Glutamatergic neuron (in vitro differentiated cells): ENCODE measurements around the gene DNLZ. TPM values are rescaled to one million over a fixed set of nuclear protein-coding genes. Genes with fewer than 3 reads are reported as not detected.
"Not testable (repeated sequence)": the region's sequence is repeated elsewhere in the genome, so short reads cannot be mapped to it uniquely, and the experiment has no call there.

Source experiments
- DNase-seq: peaks from one replicate; pipeline ENCODE4 v3.0.0; 2022
- H3K27ac Mint-ChIP-seq: one replicate; pipeline ENCODE4 v1.8.0; 2020; ENCODE audit warnings: mild to moderate bottlenecking, mixed read lengths, inconsistent platforms; ENCODE audit not compliant: unreplicated experiment
- H3K27me3 Mint-ChIP-seq: one replicate; pipeline ENCODE4 v1.8.0; 2020; ENCODE audit warnings: mild to moderate bottlenecking, moderate library complexity, mixed read lengths, inconsistent platforms; ENCODE audit not compliant: unreplicated experiment
- H3K36me3 Mint-ChIP-seq: one replicate; pipeline ENCODE4 v1.8.0; 2020; ENCODE audit warnings: mild to moderate bottlenecking, mixed read lengths, inconsistent platforms; ENCODE audit not compliant: unreplicated experiment
- H3K4me1 Mint-ChIP-seq: one replicate; pipeline ENCODE4 v1.8.0; 2020; ENCODE audit warnings: mild to moderate bottlenecking, low read depth, mixed read lengths, inconsistent platforms; ENCODE audit not compliant: unreplicated experiment
- H3K4me3 Mint-ChIP-seq: one replicate; pipeline ENCODE4 v1.8.0; 2020; ENCODE audit warnings: mild to moderate bottlenecking, mixed read lengths, inconsistent platforms; ENCODE audit not compliant: unreplicated experiment
- H3K9me3 Mint-ChIP-seq: one replicate; pipeline ENCODE4 v1.8.0; 2020; ENCODE audit warnings: mild to moderate bottlenecking, moderate library complexity, mixed read lengths, inconsistent platforms; ENCODE audit not compliant: unreplicated experiment
- total RNA-seq: library from RNA; stranded (reverse); fragmentation: NEBNext Ultra II Directional; extraction: Animal tissue kit (Norgen Biotek cat#: 25700); gene quantifications from one replicate; pipeline ENCODE4 v1.2.1, GENCODE V29; 2021; ENCODE audit not compliant: unreplicated experiment
- TF ChIP-seq, protein P1 (sequence below): fragments of 200-600 bp; sonication (generic); IDR thresholded peaks from one replicate; pipeline ENCODE4 v1.5.0; 2021; ENCODE audit not compliant: partially characterized antibody, unreplicated experiment

DNLZ gene
- total RNA-seq, 1 donor from 2014 or later, result 16.5 TPM

DNA sequence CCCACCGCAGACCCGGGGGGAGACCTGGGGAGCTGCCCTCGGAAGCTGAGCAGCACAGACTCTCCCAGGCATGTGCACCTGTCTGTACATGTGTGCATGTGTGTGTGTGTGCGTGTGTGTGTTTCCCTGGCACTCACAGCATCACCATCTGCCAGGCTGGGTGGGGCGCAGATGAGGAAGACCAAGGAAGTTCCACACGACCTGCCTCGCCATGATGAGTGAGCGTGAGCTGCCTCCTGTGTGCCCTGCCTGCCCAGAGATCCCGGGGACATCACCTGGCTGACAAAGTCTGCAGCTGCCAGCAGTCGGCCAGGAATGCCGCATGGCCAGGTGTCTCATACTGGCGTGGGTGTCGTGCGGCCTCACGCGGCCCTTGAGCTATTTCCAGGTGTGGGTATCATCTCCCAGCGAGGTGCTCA lies 40.2 kb downstream of the DNLZ start:
- peaks cover 5% of the 10 kb centered on the region for H3K36me3 Mint-ChIP-seq

DNA sequence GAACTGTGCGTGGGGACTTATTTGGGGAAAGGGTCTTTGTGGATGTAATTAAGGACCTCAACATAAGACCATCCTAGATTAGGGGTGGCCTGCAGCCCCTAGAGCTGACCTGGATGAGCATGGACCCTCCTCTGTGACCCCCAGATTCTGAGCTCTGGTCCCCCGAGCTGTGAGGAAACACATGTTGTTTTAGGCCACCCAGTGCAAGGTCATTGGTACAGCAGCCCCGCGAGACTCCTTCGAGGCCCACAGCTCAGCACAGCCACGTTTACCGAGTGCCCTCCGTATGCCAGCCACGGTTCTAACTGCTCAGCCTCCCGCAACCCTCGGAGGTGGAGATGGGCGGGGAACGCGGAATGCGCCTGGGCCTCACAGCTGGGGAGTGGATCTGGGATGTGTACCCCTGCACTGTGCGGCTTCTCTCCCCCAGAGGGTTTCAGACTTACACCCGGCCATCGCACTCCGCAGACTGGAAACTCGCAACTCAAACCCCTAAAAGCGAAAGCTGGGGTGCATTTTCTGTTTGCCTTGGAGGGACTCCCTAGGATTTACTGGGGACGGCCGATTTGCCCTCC lies 40.7 kb downstream of the DNLZ start:
- no peak for DNase-seq
- Mint-ChIP-seq H3K9me3 (peaks cover 5% of the 10 kb centered on the region), H3K4me1 (peaks cover 5% of the 10 kb centered on the region), H3K27ac (no peak overlapping the region), H3K27me3 (peaks cover 8% of the 10 kb centered on the region), H3K4me3 (no peak overlapping the region), H3K36me3 (peaks cover 5% of the 10 kb centered on the region)
- TF ChIP-seq, protein P1, sequence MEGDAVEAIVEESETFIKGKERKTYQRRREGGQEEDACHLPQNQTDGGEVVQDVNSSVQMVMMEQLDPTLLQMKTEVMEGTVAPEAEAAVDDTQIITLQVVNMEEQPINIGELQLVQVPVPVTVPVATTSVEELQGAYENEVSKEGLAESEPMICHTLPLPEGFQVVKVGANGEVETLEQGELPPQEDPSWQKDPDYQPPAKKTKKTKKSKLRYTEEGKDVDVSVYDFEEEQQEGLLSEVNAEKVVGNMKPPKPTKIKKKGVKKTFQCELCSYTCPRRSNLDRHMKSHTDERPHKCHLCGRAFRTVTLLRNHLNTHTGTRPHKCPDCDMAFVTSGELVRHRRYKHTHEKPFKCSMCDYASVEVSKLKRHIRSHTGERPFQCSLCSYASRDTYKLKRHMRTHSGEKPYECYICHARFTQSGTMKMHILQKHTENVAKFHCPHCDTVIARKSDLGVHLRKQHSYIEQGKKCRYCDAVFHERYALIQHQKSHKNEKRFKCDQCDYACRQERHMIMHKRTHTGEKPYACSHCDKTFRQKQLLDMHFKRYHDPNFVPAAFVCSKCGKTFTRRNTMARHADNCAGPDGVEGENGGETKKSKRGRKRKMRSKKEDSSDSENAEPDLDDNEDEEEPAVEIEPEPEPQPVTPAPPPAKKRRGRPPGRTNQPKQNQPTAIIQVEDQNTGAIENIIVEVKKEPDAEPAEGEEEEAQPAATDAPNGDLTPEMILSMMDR, result no peak

More for the DNA sequence above, 40.2 kb downstream of the DNLZ start:
- no peak for DNase-seq
- Mint-ChIP-seq H3K9me3 (peaks cover 5% of the 10 kb centered on the region), H3K27ac (no peak overlapping the region), H3K4me1 (peaks cover 5% of the 10 kb centered on the region), H3K27me3 (peaks cover 8% of the 10 kb centered on the region), H3K4me3 (no peak overlapping the region)
- TF ChIP-seq, protein P1, result no peak

DNA sequence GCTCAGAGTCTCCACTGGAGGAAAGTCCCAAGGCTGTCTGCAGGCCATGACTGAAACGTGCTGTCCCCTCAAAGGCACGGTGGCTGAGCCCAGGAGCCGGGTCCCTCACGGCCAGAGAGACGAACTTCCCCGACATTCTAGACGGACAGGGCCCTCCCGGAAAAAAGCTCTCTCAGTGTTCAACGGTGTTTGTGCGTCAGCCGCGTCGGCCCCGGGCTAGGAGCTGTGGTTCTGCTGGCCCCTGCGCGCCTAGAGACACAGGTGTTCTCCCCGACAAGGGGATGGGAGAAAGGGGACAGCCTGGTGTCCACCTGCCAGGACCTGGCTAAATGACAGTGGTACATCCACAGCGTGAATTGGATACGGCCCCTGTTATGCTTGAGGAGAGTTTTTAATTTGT lies 42.0 kb downstream of the DNLZ start:
- Mint-ChIP-seq H3K27ac (no peak overlapping the region), H3K36me3 (peaks cover 7% of the 10 kb centered on the region), H3K9me3 (peaks cover 6% of the 10 kb centered on the region), H3K4me1 (peaks cover 12% of the 10 kb centered on the region), H3K27me3 (peaks cover 10% of the 10 kb centered on the region), H3K4me3 (no peak overlapping the region)
- DNase-seq, result no peak
- TF ChIP-seq, protein P1, result no peak

DNA sequence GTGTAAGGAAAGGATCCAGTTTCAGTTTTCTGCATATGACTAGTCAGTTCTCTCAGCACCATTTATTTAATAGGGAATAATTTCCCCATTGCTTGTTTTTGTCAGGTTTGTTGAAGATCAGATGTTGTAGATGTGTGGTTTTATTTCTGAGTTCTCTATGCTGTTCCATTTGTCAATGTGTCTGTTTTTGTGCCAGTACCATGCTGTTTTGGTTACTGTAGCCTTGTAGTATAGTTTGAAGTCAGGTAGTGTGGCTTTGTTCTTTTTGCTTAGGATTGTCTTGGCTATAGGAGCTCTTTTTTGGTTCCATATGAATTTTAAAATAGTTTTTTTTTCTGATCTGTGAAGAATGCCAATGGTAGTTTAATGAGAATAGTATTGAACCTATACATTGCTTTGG lies 42.6 kb downstream of the DNLZ start:
- not testable (repeated sequence) for H3K4me3 Mint-ChIP-seq

DNA sequence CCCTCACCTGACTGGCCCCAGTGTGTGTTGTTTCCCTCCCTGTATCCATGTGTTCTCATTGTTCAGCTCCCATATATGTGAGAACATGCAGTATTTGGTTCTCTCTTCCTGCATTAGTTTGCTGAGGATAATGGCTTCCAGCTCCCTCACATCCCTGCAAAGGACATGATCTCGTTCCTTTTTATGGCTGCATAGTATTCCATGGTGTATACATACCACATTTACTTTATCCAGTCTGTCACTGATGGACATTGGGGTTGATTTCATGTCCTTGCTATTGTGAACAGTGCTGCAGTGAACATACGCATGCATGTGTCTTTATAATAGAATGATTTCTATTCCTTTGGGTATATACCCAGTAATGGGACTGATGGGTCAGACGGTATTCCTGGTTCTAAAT lies 43.6 kb downstream of the DNLZ start:
- Mint-ChIP-seq H3K27me3 (peaks cover 19% of the 10 kb centered on the region), H3K4me1 (peaks cover 19% of the 10 kb centered on the region)
- not testable (repeated sequence) for H3K4me3 Mint-ChIP-seq

More for the DNA sequence above, 42.6 kb downstream of the DNLZ start:
- Mint-ChIP-seq H3K36me3 (peaks cover 13% of the 10 kb centered on the region), H3K9me3 (peaks cover 12% of the 10 kb centered on the region), H3K27me3 (peaks cover 13% of the 10 kb centered on the region), H3K4me1 (peaks cover 18% of the 10 kb centered on the region)
- not testable (repeated sequence) for DNase-seq, H3K27ac Mint-ChIP-seq

DNA sequence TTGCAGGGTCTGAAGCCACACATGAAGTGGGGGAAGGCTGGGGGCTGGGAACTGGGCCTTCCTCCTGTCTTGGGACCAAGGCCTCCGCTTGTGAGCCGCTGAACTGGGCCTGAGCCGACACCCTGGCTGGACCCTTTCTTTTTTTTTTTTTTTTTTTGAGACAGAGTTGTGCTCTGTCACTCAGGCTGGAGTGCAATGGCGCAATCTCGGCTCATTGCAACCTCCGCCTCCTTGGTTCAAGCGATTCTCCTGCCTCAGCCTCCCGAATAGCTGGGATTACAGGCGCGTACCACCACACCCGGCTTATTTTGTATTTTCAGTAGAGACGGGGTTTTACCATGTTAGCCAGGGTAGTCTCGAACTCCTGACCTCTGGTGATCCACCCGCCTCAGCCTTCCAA lies 44.3 kb downstream of the DNLZ start:
- H3K36me3 Mint-ChIP-seq, result peaks cover 28% of the 10 kb centered on the region
- not testable (repeated sequence) for DNase-seq, H3K4me3 Mint-ChIP-seq, H3K27ac Mint-ChIP-seq
- peaks cover 27% of the 10 kb centered on the region for H3K9me3 Mint-ChIP-seq
- peaks cover 22% of the 10 kb centered on the region for H3K27me3 Mint-ChIP-seq
- H3K4me1 Mint-ChIP-seq, result peaks cover 19% of the 10 kb centered on the region

More for the DNA sequence above, 43.6 kb downstream of the DNLZ start:
- Mint-ChIP-seq H3K9me3 (peaks cover 21% of the 10 kb centered on the region), H3K36me3 (peaks cover 22% of the 10 kb centered on the region)
- not testable (repeated sequence) for H3K27ac Mint-ChIP-seq, DNase-seq
